Measurements from ENCODE around the gene OR2T35. TPM values are rescaled to one million over a fixed set of nuclear protein-coding genes. Genes with fewer than 3 reads are reported as not detected.
A peak's percentile ranks its signal among the peaks of the same experiment; 100 is the strongest.

OR2T35 gene
- total RNA-seq, 4 donors from 2014 or later = not detected

- H3K36me3 ChIP-seq = no peaks in the 10 kb centered on the region
Measured at GRCh38 chr1:248622570-248623001, 22.5 kb downstream of the OR2T35 start.

GRCh38 chr1:248621770-248622169 lies 23.3 kb downstream of the OR2T35 start:
- WGBS, 2 donors = 72 to 73% methylated on average over 7 of the region's 7 CpGs
- Histone ChIP-seq H3K27ac (no peak overlapping the region), H3K9me3 (no peaks in the 10 kb centered on the region), H3K27me3 (no peaks in the 10 kb centered on the region), H3K4me3 (replicated peaks in 1 of 3) (no peak overlapping the region), H3K36me3 (no peaks in the 10 kb centered on the region), H3K4me1 (no peaks in the 10 kb centered on the region)
- TF ChIP-seq CTCF (IDR thresholded peaks at IDR 0.05) = no peak
- no peak for TF ChIP-seq POLR2A (IDR thresholded peaks at IDR 0.05)
- DNase-seq = no peak
- intact Hi-C loops (cut with DNase I) = no loop called here

More at GRCh38 chr1:248622570-248623001, 22.5 kb downstream of the OR2T35 start:
- Histone ChIP-seq H3K9me3 (no peaks in the 10 kb centered on the region), H3K27me3 (no peaks in the 10 kb centered on the region), H3K4me3 (replicated peaks in 1 of 3) (no peak overlapping the region), H3K27ac (no peak overlapping the region), H3K4me1 (no peaks in the 10 kb centered on the region)
- intact Hi-C loops (cut with DNase I) = no loop called here
- no peak for DNase-seq
- peak in 3 of 6 experiments; percentile 35 to 54 (median 43) for TF ChIP-seq CTCF (IDR thresholded peaks at IDR 0.05)
- TF ChIP-seq POLR2A (IDR thresholded peaks at IDR 0.05) = no peak
- 57 to 77% methylated on average over 4 of the region's 4 CpGs for WGBS, 2 donors

GRCh38 chr1:248618878-248619277 lies 26.2 kb downstream of the OR2T35 start:
- TF ChIP-seq CTCF (IDR thresholded peaks at IDR 0.05) = peak in 5 of 6 experiments; percentile 25 to 71 (median 43)
- TF ChIP-seq POLR2A (IDR thresholded peaks at IDR 0.05) = no peak
- H3K36me3 ChIP-seq = no peaks in the 10 kb centered on the region
- H3K4me3 ChIP-seq (replicated peaks in 1 of 3) = no peak overlapping the region
- H3K4me1 ChIP-seq = no peaks in the 10 kb centered on the region
- intact Hi-C loops (cut with DNase I) = loop anchor here (5.0 kb wide), 1 partner anchor 188 kb away; no protein-coding TSS in a partner anchor
- no peaks in the 10 kb centered on the region for H3K9me3 ChIP-seq
- H3K27ac ChIP-seq = no peak overlapping the region
- DNase-seq = peak; percentile 39 to 74
- WGBS, 2 donors = 2 to 4% methylated on average over 3 of the region's 3 CpGs
- H3K27me3 ChIP-seq = no peaks in the 10 kb centered on the region

GRCh38 chr1:248618119-248618518 lies 27.0 kb downstream of the OR2T35 start:
- Histone ChIP-seq H3K4me3 (replicated peaks in 1 of 3) (no peak overlapping the region), H3K36me3 (no peaks in the 10 kb centered on the region), H3K4me1 (no peaks in the 10 kb centered on the region), H3K9me3 (no peaks in the 10 kb centered on the region), H3K27me3 (no peaks in the 10 kb centered on the region), H3K27ac (no peak overlapping the region)
- intact Hi-C loops (cut with DNase I) = loop anchor here (5.0 kb wide), 1 partner anchor 189 kb away; no protein-coding TSS in a partner anchor
- 69 to 76% methylated on average over 7 of the region's 7 CpGs for WGBS, 2 donors
- no peak for DNase-seq
- TF ChIP-seq POLR2A (IDR thresholded peaks at IDR 0.05) (no peak), CTCF (IDR thresholded peaks at IDR 0.05) (no peak)

GRCh38 chr1:248613742-248614141 lies 31.3 kb downstream of the OR2T35 start:
- H3K27me3 ChIP-seq = no peaks in the 10 kb centered on the region
- DNase-seq = no peak
- H3K36me3 ChIP-seq = no peaks in the 10 kb centered on the region
- WGBS, 2 donors = 74 to 88% methylated on average over 1 of the region's 1 CpG
- H3K9me3 ChIP-seq = no peaks in the 10 kb centered on the region
- no peak overlapping the region for H3K27ac ChIP-seq
- H3K4me1 ChIP-seq = no peaks in the 10 kb centered on the region
- intact Hi-C loops (cut with DNase I) = no loop called here
- H3K4me3 ChIP-seq (replicated peaks in 1 of 3) = no peak overlapping the region
- TF ChIP-seq CTCF (IDR thresholded peaks at IDR 0.05) = no peak
- no peak for TF ChIP-seq POLR2A (IDR thresholded peaks at IDR 0.05)
